Naive thymus-derived CD4-positive, alpha-beta T cell (primary cell): ENCODE data around the gene DNPH1. TPM values are rescaled to one million over a fixed set of nuclear protein-coding genes. Genes with fewer than 3 reads are reported as not detected.

Source experiments
- ATAC-seq: fragments of 150-1000 bp; cut with Tn5 transposase; 2 replicates; pipeline ENCODE4 v1.10.0; 2021; ENCODE audit warnings: mild to moderate bottlenecking, moderate library complexity
- CTCF ChIA-PET: fragments of 350-600 bp; sonication (Branson Sonifier 250); formaldehyde crosslinking; loops from one replicate; lab custom pipeline; 2021; ENCODE audit warnings: antibody characterized with exemption; lab: Charles Lee
- POLR2A ChIA-PET: fragments of 350-600 bp; sonication (Branson Sonifier 250); formaldehyde crosslinking; loops from one replicate; lab custom pipeline; 2021; ENCODE audit warnings: antibody characterized with exemption, inconsistent platforms; lab: Charles Lee
- DNase-seq, 9 donors: peaks; one replicate each; pipeline versions ENCODE4 v3.0.0 to v3.0.0-alpha.2; 2020 to 2022; ENCODE audit warnings: mixed read lengths in 1 of 9
- H3K27ac ChIP-seq: one replicate; pipeline ENCODE4 v1.7.0; 2013; ENCODE audit warnings: mild to moderate bottlenecking, low read depth, low read length, moderate library complexity
- H3K27me3 ChIP-seq, 2 donors: one replicate each; pipeline ENCODE4 v1.7.0; 2013; ENCODE audit warnings: low read length in 2 of 2, mild to moderate bottlenecking in 2 of 2, moderate library complexity in 2 of 2; ENCODE audit not compliant: control insufficient read depth in 2 of 2, insufficient read depth in 2 of 2
- H3K36me3 ChIP-seq, 3 experiments: 1 replicate in 2 of 3; 2 replicates in 1 of 3; pipeline ENCODE4 v1.7.0; 2013; ENCODE audit warnings: low read length in 3 of 3, mild to moderate bottlenecking in 3 of 3, moderate library complexity in 1 of 3; ENCODE audit not compliant: insufficient read depth in 3 of 3, control insufficient read depth in 2 of 3
- H3K4me1 ChIP-seq, 2 donors: one replicate each; pipeline ENCODE4 v1.7.0; 2013; ENCODE audit warnings: low read length in 2 of 2, mild to moderate bottlenecking in 2 of 2, moderate library complexity in 1 of 2; ENCODE audit not compliant: control insufficient read depth in 2 of 2, insufficient read depth in 2 of 2
- H3K4me3 ChIP-seq: 2 replicates; pipeline ENCODE4 v1.7.0; 2013; ENCODE audit warnings: mild to moderate bottlenecking, low read length
- H3K9me3 ChIP-seq, 3 experiments: 1 replicate in 2 of 3; 2 replicates in 1 of 3; pipeline ENCODE4 v1.7.0; 2013; ENCODE audit warnings: low read length in 3 of 3; ENCODE audit not compliant: control insufficient read depth in 2 of 3
- H3K27ac Mint-ChIP-seq, 9 donors: one replicate each; pipeline ENCODE4 v1.8.0; 2020 to 2022; ENCODE audit warnings: mixed read lengths in 9 of 9, mild to moderate bottlenecking in 8 of 9, moderate library complexity in 5 of 9, inconsistent platforms in 2 of 9
- H3K27me3 Mint-ChIP-seq, 5 donors: one replicate each; pipeline ENCODE4 v1.8.0; 2021 to 2022; ENCODE audit warnings: mixed read lengths in 5 of 5, mild to moderate bottlenecking in 1 of 5
- H3K36me3 Mint-ChIP-seq, 5 donors: one replicate each; pipeline ENCODE4 v1.8.0; 2020 to 2022; ENCODE audit warnings: mixed read lengths in 5 of 5, mild to moderate bottlenecking in 3 of 5, inconsistent platforms in 1 of 5
- H3K4me1 Mint-ChIP-seq, 7 donors: one replicate each; pipeline ENCODE4 v1.8.0; 2020 to 2022; ENCODE audit warnings: mixed read lengths in 7 of 7, mild to moderate bottlenecking in 3 of 7, inconsistent platforms in 1 of 7
- H3K4me3 Mint-ChIP-seq, 10 donors: one replicate each; pipeline ENCODE4 v1.8.0; 2020 to 2022; ENCODE audit warnings: mild to moderate bottlenecking in 10 of 10, mixed read lengths in 10 of 10, moderate library complexity in 6 of 10, inconsistent platforms in 2 of 10
- H3K9me3 Mint-ChIP-seq, 11 donors: one replicate each; pipeline ENCODE4 v1.8.0; 2020 to 2022; ENCODE audit warnings: mixed read lengths in 11 of 11, mild to moderate bottlenecking in 4 of 11, inconsistent platforms in 1 of 11, moderate library complexity in 1 of 11
- intact Hi-C, 2 donors: fragments of 100-400 bp; cut with micrococcal nuclease; formaldehyde crosslinking; loops; one replicate each; pipeline ENCODE4 v1.15.1; 2023
- polyA plus RNA-seq, 2 donors: library from polyadenylated mRNA; unstranded; fragments of 300-500 nt; fragmentation: Illumina TruSeq; gene quantifications; one replicate each; pipeline ENCODE4 v1.2.3, GENCODE V29; 2021
- total RNA-seq, 6 experiments: library from RNA in 5 of 6; stranded (reverse) in 5 of 6; gene quantifications; 1 replicate in 5 of 6; 2 replicates in 1 of 6; pipeline ENCODE4 v1.2.3 and lab custom pipeline; 2021 to 2026

DNPH1 gene
- total and polyA plus RNA-seq, 7 experiments from 2014 or later = 25.4 to 141 (median 36.4) TPM

DNA sequence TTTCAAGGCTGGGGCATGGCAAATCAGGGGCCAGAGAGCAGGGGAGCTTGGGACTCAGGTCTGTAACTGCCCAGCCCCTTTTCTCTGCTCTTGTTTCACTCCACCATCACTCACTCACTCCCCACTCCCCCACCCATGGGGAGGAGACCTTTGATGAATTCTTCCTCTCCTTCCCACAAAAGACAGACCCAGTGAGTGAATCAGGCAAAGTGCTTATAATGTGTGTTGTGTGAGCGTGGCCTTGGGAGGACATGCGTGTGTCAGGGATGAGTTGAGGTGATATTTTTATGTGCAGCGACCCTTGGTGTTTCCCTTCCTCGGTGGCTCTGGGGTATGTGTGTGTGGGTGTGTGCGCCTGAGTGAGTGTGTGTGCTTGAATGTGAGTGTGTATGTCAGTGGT is 48.3 kb downstream of the DNPH1 start:
- ATAC-seq = no peak
- H3K27ac ChIP-seq = peak overlapping the region; percentile 87

DNA sequence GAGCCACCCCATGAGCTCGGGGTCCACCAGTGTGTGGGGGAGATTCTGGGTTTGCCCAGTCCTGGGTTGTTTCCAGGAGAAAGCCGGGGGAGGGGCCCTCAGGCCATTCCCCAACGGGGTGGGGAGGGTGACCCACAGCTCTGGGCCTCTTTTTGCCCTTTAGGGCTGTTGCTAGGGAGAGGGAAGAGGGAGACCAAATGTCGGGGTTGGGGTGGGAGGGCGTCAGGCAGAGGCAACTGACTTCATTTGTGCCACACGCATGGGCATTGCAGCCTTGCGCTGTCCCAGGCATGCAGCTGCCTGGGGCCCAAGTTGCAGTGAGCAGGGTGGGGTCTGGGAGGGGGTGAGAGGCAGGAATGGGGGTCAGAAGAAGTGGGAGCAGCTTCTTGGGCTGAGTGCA is 49.2 kb downstream of the DNPH1 start:
- no peak overlapping the region for H3K4me3 Mint-ChIP-seq
- Histone ChIP-seq H3K4me3 (no peak overlapping the region), H3K36me3 (peaks cover 10 to 59% (median 11%) of the 10 kb centered on the region in 3 experiments), H3K27ac (no peak overlapping the region), H3K27me3 (no peaks in the 10 kb centered on the region), H3K9me3 (no peaks in the 10 kb centered on the region), H3K4me1 (peaks cover 27 to 33% of the 10 kb centered on the region in 2 donors)
- intact Hi-C loops = no loop called here
- peak overlapping the region in 1 of 9 donors; percentile 76 for H3K27ac Mint-ChIP-seq
- H3K36me3 Mint-ChIP-seq = peaks cover 0 to 27% (median 15%) of the 10 kb centered on the region in 5 donors
- H3K4me1 Mint-ChIP-seq = peaks cover 36 to 51% (median 44%) of the 10 kb centered on the region in 7 donors
- H3K27me3 Mint-ChIP-seq = no peaks in the 10 kb centered on the region
- H3K9me3 Mint-ChIP-seq = no peaks in the 10 kb centered on the region
- no peak for ATAC-seq
- POLR2A ChIA-PET = interaction anchor here (0.8 to 1.7 kb wide), 3 partner anchors 8 to 250 kb away, joined by 3 to 6 read pairs (median 4); partner anchors contain the start of genes CNPY3 and SRF
- CTCF ChIA-PET = no interaction called here
- no peak for DNase-seq

More for the DNA sequence above, 48.3 kb downstream of the DNPH1 start:
- H3K4me3 Mint-ChIP-seq = peak overlapping the region; percentile 33 to 97 (median 92)
- Histone ChIP-seq H3K36me3 (peaks cover 4 to 52% (median 10%) of the 10 kb centered on the region in 3 experiments), H3K4me1 (peaks cover 34 to 40% of the 10 kb centered on the region in 2 donors), H3K4me3 (no peak overlapping the region), H3K27me3 (no peaks in the 10 kb centered on the region), H3K9me3 (no peaks in the 10 kb centered on the region)
- H3K27ac Mint-ChIP-seq = peak overlapping the region; percentile 67 to 97 (median 94)
- CTCF ChIA-PET = interaction anchor here (0.6 kb wide), 1 partner anchor 346 kb away, joined by 3 read pairs; no protein-coding TSS in a partner anchor
- POLR2A ChIA-PET = interaction anchor here (0.6 to 1.7 kb wide), 3 partner anchors 9 to 136 kb away, joined by 3 to 6 read pairs (median 3); partner anchors contain the start of gene SRF
- no peak for DNase-seq
- intact Hi-C loops = no loop called here
- peaks cover 0 to 29% (median 20%) of the 10 kb centered on the region in 5 donors for H3K36me3 Mint-ChIP-seq
- peaks cover 40 to 52% (median 47%) of the 10 kb centered on the region in 7 donors for H3K4me1 Mint-ChIP-seq
- no peaks in the 10 kb centered on the region for H3K9me3 Mint-ChIP-seq
- no peaks in the 10 kb centered on the region for H3K27me3 Mint-ChIP-seq

DNA sequence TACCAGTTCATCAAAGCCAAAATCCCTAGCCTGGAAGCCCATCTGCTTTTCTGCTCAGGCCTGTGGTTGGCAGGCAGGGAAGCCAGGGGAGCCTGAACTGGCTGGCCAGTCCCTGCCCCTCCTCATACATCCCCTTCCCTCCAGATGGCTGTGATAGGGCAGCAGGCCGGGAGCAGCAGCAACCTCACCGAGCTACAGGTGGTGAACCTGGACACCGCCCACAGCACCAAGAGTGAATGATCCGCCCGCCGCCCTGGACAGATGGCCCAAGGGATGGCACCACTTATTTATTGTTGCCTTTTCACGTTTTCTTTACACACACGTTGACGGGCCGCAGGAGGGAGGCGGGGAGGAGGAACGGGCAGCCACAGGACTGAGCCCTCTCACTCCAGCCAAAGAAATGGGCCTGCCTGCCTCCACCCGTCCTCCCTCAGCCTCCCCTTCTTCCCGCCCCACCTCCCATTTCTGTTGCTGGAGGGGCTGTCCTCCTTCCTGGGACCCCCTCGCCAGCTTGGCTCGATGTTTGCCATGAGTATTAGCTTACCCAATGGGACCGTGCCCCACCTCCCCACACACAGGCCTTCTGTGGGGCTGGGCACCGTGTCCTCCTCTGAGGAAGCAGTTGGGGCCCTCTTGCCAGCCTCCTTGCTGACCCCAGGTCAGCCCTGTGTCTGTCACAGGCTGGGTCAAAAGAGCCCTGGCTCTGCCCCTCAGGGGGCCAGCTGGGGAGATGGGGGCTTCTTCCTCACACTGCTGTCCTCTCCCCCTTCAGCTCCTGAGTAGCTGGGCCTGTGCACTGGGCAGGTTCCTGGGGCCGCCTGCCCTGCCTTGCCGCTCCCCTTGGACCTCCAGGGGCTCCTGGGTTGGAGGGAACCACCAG is 50.1 kb downstream of the DNPH1 start:
- no peak overlapping the region for H3K4me3 ChIP-seq
- ChIA-PET POLR2A (interaction anchor here (0.8 kb wide), 1 partner anchor 250 kb away, joined by 4 read pairs; the partner anchor contains the start of gene CNPY3), CTCF (no interaction called here)
- intact Hi-C loops = no loop called here
- Mint-ChIP-seq H3K9me3 (no peaks in the 10 kb centered on the region), H3K36me3 (peaks cover 0 to 27% (median 13%) of the 10 kb centered on the region in 5 donors), H3K27ac (peak overlapping the region in 3 of 9 donors; percentile 4 to 52 (median 31)), H3K4me1 (peaks cover 33 to 51% (median 41%) of the 10 kb centered on the region in 7 donors), H3K27me3 (no peaks in the 10 kb centered on the region), H3K4me3 (no peak overlapping the region)
- no peaks in the 10 kb centered on the region for H3K9me3 ChIP-seq
- no peak overlapping the region for H3K27ac ChIP-seq
- H3K4me1 ChIP-seq = peaks cover 25 to 33% of the 10 kb centered on the region in 2 donors
- peaks cover 10 to 55% (median 13%) of the 10 kb centered on the region in 3 experiments for H3K36me3 ChIP-seq
- ATAC-seq (no peak), DNase-seq (no peak)
- H3K27me3 ChIP-seq = no peaks in the 10 kb centered on the region

DNA sequence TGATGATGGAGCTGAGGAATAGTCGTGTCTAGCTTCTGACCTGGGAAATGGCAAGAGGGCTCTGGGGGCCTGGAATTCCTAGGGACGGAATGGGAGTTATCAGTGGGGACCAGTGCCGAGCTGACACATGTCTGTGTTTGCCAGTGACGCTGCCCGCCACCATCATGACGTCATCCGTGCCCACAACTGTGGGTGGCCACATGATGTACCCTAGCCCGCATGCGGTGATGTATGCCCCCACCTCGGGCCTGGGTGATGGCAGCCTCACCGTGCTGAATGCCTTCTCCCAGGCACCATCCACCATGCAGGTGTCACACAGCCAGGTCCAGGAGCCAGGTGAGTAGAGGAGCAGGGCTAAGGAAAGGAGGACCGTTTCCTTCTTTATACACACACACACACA is 51.1 kb downstream of the DNPH1 start:
- Mint-ChIP-seq H3K27me3 (no peaks in the 10 kb centered on the region), H3K4me1 (peaks cover 33 to 51% (median 41%) of the 10 kb centered on the region in 7 donors), H3K36me3 (peaks cover 0 to 24% (median 11%) of the 10 kb centered on the region in 5 donors), H3K9me3 (no peaks in the 10 kb centered on the region), H3K27ac (peak overlapping the region in 6 of 9 donors; percentile 4 to 86 (median 52)), H3K4me3 (no peak overlapping the region)
- Histone ChIP-seq H3K4me1 (peaks cover 33% of the 10 kb centered on the region in 2 donors), H3K27ac (no peak overlapping the region), H3K4me3 (no peak overlapping the region), H3K36me3 (peaks cover 10 to 53% (median 13%) of the 10 kb centered on the region in 3 experiments), H3K27me3 (no peaks in the 10 kb centered on the region), H3K9me3 (no peaks in the 10 kb centered on the region)
- no peak for ATAC-seq
- intact Hi-C loops = no loop called here
- DNase-seq = no peak
- POLR2A ChIA-PET = interaction anchor here (1.4 kb wide), 1 partner anchor 10 kb away, joined by 5 read pairs; no protein-coding TSS in a partner anchor
- CTCF ChIA-PET = interaction anchor here (0.6 kb wide), 2 partner anchors 18 to 276 kb away, joined by 3 to 4 read pairs; no protein-coding TSS in a partner anchor

DNA sequence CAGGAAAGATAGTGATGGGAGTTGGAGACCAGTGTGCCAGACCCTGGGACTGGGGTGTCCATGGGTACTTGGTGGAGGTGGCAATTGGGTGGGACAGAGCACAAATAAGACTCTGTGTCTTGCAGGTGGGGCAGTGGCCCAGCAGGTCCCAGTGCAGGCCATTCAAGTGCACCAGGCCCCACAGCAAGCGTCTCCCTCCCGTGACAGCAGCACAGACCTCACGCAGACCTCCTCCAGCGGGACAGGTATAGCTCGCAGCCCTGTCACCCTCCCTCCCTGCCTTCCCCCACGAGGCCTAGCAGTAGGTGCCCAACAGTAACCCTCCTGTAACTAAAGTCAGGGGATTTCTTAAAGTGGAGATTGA is 52.9 kb downstream of the DNPH1 start:
- H3K27ac Mint-ChIP-seq = peak overlapping the region in 6 of 9 donors; percentile 61 to 98 (median 84)
- H3K4me3 Mint-ChIP-seq = no peak overlapping the region
- POLR2A ChIA-PET = interaction anchor here (0.6 kb wide), 1 partner anchor 120 kb away, joined by 3 read pairs; no protein-coding TSS in a partner anchor
- Histone ChIP-seq H3K36me3 (peaks cover 10 to 54% (median 13%) of the 10 kb centered on the region in 3 experiments), H3K27ac (no peak overlapping the region), H3K4me1 (peaks cover 29 to 30% of the 10 kb centered on the region in 2 donors), H3K4me3 (no peak overlapping the region), H3K27me3 (no peaks in the 10 kb centered on the region), H3K9me3 (no peaks in the 10 kb centered on the region)
- intact Hi-C loops = no loop called here
- ATAC-seq (no peak), DNase-seq (no peak)
- H3K9me3 Mint-ChIP-seq = no peaks in the 10 kb centered on the region
- H3K4me1 Mint-ChIP-seq = peaks cover 31 to 49% (median 38%) of the 10 kb centered on the region in 7 donors
- CTCF ChIA-PET = no interaction called here
- peaks cover 0 to 24% (median 11%) of the 10 kb centered on the region in 5 donors for H3K36me3 Mint-ChIP-seq
- H3K27me3 Mint-ChIP-seq = no peaks in the 10 kb centered on the region

DNA sequence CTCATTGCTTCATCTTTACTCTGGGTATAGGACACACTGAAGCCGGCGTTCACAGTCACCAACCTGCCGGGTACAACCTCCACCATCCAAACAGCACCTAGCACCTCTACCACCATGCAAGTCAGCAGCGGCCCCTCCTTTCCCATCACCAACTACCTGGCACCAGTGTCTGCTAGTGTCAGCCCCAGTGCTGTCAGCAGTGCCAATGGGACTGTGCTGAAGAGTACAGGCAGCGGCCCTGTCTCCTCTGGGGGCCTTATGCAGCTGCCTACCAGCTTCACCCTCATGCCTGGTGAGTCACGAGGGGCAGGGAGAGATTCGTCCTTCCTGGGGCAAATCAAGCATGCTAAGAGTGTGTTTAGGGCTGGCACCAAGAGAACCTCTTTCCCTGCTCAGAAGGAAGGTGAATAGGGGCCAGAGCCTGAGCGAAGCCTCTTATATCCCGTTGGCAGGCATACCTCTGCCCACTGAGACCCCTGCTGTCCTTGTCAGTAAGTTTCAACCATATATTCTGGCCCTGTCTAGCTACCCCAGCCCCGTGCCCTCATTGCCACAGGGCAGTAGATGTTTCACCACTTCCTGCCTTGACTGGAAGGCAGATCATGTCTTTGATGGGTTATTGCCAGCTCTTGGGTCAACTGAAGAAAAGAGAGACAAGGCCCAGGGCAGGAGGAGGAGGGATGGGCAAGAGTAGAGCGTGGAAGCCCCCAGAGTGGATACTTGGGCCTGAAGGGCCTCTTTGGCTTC is 53.4 kb downstream of the DNPH1 start:
- DNase-seq = no peak
- ChIA-PET POLR2A (interaction anchor here (1.3 to 1.8 kb wide), 4 partner anchors 9 to 247 kb away, joined by 4 to 13 read pairs (median 8); partner anchors contain the start of genes CNPY3 and DNPH1), CTCF (no interaction called here)
- intact Hi-C loops = loop anchor here (2.0 kb wide), 3 partner anchors 207 to 1441 kb away; partner anchors contain the start of genes TFEB (in 1 of the 2) and TJAP1 (in 1 of the 2)
- ATAC-seq = no peak
- Mint-ChIP-seq H3K4me1 (peaks cover 30 to 45% (median 35%) of the 10 kb centered on the region in 7 donors), H3K27me3 (no peaks in the 10 kb centered on the region), H3K4me3 (no peak overlapping the region), H3K27ac (peak overlapping the region in 8 of 9 donors; percentile 60 to 98 (median 81)), H3K9me3 (no peaks in the 10 kb centered on the region), H3K36me3 (peaks cover 0 to 26% (median 11%) of the 10 kb centered on the region in 5 donors)
- Histone ChIP-seq H3K27me3 (no peaks in the 10 kb centered on the region), H3K4me3 (no peak overlapping the region), H3K36me3 (peaks cover 10 to 54% (median 13%) of the 10 kb centered on the region in 3 experiments), H3K27ac (peak overlapping the region; percentile 73), H3K4me1 (peaks cover 26 to 29% of the 10 kb centered on the region in 2 donors), H3K9me3 (no peaks in the 10 kb centered on the region)
